HG02885 (cell line): ENCODE measurements around the gene PHOX2A.
"Not testable (repeated sequence)": the region's sequence is repeated elsewhere in the genome, so short reads cannot be mapped to it uniquely, and the experiment has no call there.

Experiments used
- ATAC-seq: cut with Tn5 transposase; IDR thresholded peaks from one replicate; pipeline ENCODE4 v1.9.1; 2021; ENCODE audit warnings: mild to moderate bottlenecking; ENCODE audit not compliant: unreplicated experiment, poor library complexity

Gene PHOX2A

GRCh38 chr11:72224564-72225410 lies 19.2 kb downstream of the PHOX2A start, which contains the start of gene INPPL1:
Gene INPPL1 (plus strand): TSS chr11:72224767. CDS start chr11:72224985, 218 bp downstream.
- no peak for ATAC-seq

DNA sequence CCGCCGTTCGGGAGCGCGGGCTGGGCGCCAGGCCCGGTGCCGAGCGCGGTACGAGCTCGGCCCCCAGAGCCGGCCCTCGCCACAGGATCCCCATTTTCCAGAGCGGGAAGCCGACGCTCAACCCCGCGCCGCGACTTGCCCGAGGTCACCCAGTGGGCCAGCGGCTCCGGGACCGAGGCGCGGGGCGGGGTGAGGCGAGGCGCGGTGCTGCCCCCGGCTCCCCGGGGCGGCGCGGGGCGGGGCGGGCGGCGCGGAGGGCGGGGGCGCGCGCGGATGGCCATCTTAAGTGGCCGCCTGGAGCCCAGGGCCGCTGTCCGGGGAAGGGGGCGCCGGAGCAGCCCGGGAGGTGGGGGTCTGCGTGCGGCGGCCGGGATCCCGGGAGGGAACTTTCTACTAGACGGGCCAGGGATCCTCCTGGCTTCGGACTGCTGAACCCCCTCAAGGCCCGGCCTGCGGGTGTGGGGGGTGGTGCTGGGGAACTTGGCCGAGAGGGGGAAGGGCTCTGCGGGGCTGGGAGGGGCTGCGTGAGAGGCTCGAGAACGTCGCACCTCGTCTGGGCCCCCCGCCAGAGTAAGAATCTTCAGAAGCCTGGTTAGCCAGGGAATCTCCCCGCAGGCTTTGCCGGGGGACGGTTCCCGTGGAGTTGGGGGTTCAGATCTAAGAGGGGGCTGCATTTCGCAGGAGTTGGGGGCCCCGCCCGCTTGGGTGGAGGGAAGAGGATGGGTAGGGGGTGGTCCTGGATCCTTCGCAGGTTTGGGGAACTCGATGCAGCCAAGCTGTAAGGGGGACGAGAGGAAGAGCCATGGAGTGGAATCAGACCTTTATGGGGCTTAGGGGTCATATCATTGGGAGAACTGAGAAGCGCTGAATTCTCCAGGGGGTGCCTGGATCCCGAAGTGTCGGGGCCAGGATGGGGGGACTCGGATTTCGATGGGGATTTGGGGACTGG lies 20.1 kb downstream of the PHOX2A start:
- peak; percentile 57 for ATAC-seq

DNA sequence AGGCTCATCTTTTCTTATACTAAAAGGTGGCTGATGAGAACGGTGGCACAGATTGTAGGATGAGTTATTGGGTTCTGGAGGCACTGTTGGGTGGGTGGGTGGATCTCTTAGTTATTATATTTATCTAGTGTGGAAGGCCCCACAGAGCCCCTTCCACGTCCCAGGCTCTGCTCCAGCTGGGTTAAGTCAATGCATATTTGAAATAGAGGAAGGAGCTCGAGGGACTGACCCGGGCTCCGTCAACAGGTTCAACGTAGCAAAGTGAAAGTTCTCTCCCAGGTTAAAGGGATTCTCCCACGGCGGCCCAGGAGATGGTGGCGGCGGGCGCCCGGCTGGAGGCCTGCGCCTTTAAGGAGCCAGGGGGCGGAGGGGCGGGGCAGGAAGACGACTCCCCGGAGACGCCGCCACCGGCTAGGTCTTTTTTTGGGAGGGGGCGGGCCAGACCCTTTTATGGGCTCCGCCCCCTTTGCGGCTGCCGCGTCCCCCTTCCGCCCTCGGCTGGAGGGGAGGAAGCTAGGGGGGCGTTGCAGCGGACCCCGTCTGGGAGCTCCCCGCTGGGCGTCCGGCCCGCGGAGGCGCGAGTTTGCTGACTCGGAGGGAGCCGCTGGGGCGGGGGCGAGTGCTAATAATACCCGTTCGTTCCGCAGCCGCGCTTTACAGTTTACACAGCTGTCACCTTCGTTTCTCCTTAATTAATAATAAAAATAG lies 20.9 kb downstream of the PHOX2A start:
- peak; percentile 71 for ATAC-seq

DNA sequence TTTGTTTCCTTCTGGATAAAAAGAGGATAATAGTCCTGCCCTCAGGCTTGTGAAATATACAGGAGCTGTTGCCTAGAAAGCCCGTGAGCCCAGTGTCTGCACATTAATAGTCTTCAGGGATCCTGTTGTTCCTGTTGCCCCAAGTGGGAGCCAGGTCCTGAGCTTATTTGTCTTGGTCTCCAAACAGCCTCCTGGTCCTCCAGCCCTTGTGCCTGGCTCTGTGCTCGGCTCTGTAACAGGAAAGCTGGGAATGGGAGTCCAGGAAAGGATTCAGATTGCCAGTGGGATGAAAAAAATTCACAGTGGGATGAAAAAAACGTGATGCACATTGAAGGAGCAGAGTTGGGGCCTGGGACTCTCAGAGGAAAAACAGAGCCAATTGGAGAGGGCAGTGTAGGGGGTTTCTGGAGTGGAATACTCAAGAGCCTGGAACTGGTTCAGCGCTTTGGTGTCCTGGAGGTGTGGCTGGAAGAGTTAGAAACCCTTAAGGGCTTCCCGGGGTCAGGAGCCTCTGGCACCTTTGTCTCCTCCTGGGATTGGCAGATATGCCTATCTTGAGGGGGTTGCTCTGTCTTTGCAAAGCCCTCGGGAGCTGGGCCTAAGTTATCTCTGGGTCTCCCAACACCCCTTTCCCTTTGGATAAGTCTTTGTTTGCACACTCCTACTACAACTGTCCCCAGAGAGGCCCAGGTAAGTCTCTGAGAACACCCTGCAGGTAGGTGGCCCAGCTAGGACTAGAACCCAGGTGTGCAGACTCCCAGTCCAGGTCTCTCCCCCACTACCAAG lies 21.7 kb downstream of the PHOX2A start:
- no peak for ATAC-seq

DNA sequence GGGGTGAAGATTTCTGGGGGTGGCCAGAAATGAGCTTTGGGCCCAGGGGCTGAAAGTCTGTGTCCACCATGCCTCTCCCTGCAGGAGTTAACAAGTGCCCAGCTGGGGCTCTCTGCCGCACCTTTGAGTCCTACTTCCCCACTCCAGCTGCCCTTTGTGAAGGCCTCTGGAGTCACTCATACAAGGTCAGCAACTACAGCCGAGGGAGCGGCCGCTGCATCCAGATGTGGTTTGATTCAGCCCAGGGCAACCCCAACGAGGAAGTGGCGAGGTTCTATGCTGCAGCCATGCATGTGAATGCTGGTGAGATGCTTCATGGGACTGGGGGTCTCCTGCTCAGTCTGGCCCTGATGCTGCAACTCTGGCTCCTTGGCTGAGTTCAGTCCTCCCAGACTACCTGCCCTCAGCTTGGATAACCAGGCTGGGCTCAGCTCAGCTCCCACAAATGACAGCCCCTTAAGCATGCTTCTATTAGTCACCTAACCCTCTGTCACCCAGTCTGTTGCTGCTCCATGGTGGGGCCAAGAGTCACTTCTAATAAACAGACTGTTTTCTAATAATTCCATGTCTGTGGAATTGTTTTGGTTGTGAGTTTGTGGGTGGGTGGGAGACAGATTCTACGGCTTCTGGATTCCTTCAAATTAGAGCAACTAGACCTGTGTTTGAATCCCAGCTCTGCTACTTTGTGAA lies 22.4 kb downstream of the PHOX2A start:
- ATAC-seq, result no peak

DNA sequence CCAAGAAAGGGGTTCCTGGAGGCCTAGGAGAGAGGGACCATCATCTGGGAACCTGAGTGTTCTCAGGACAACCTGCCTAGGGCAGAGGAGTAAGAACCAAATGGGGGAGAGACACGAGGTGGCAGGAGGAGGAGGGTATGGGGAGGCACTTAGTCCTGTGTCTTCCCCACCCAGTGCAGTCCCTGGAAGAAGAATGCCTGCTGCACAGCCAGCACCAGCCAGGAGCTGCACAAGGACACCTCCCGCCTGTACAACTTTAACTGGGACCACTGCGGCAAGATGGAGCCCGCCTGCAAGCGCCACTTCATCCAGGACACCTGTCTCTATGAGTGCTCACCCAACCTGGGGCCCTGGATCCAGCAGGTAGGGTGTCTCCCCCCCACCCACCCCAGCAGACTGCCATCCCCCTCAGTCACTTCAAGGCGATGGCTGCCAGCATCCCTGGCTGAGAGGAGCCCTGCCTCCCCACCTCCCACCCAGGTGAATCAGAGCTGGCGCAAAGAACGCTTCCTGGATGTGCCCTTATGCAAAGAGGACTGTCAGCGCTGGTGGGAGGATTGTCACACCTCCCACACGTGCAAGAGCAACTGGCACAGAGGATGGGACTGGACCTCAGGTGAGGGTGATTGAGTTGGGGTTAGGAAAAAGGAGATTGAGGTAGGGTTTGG lies 23.1 kb downstream of the PHOX2A start:
- ATAC-seq, result no peak

DNA sequence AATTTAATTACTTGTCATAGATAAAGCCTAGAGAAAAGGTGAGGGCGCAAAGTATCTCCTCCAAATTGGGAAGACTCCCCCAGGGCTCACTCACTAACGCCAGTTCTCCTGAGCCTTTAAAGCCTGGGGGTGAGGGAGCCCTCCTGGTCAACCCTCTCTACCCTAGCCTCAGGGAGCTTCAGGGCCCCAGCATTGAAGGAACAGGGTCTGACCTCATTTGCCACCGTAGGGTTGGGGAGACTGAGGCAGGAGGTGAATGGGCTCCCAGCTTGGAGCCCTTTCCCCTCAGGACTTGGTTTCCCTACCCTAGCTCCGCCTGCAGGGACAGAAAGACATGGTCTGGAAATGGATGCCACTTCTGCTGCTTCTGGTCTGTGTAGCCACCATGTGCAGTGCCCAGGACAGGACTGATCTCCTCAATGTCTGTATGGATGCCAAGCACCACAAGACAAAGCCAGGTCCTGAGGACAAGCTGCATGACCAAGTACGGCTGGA lies 25.7 kb downstream of the PHOX2A start:
- ATAC-seq, result no peak

- no peak for ATAC-seq
Observed at GRCh38 chr11:72217841-72218240, 26.1 kb downstream of the PHOX2A start.

DNA sequence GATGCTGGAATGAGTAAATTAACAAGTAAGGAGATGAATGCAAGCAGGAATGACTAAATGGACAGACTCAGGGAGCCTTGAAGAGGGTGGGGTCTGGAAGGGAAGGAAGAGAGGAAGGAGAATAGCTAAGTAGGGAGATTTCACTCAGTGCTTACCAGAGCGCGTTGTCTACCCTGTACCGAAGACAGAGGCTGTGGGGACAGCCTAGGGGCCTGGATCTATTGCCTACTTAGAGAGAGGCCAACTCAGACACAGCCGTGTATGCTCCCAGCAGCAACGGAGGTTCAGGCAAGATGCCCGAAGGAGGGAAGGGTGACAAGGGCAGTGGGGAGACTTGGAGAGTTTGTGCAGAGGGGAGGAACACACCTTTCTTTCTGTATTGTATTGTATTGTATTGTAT lies 27.3 kb downstream of the PHOX2A start, which contains the start of gene FOLR2:
Gene FOLR2 (plus strand): TSS at position 157 of the 400 bp plus-strand sequence. CDS start 1,791 bp downstream, outside the sequence.
- no peak for ATAC-seq

DNA sequence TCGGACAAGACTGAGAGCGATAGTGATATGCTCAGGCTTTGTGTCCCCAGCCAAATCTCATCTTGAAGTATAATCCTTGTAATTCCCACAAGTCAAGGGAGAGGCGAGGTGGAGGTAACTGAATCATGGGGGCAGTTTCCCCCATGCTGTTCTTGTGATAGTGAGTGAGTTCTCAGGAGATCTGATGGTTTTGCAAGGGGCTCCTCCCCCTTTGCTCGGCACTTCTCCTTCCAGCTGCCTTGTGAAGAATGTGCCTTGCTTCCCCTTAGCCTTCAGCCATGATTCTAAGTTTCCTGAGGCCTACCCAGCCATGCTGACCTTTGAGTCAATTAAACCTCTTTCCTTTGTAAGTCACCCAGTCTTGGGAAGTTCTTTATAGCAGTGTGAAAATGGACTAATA lies 34.9 kb downstream of the PHOX2A start:
- ATAC-seq, result no peak

DNA sequence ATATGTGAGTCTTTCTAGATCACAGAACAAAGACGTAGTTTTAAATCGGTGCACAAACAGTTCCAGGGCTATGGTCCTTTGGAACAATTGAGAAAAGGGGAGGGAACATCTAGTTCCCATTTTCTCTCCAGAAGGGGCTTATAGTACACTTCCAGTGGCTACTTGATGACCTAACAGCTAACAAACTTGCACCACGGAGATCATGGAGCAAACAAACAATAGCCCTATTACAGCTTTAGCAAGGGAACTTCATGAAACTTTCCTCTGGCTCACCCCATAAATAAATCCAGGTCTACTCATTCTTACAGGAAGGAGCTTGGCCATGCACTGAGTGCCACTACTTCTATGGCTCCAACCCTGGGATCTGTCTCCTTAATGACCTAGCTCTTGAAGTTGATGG lies 35.7 kb downstream of the PHOX2A start:
- no peak for ATAC-seq

GRCh38 chr11:72206794-72207193 lies 37.2 kb downstream of the PHOX2A start:
- not testable (repeated sequence) for ATAC-seq

DNA sequence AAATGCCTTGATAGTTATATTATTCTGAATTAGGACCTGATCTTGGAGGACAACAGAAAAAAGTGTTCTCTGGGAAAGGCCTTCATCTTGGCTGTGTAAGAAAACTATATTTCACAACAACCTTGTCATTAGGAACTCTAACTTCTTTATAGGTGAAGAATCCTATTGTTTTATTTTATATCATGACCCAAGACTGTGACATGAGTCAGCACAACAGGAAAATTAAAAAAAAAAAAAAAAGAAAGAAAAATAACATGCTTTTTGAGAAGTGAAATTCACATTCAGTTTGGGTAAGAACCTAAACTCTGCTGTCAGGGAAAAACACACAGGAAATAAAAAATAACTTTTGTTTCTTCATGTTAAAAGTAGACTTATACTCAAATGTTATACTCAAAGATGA lies 39.1 kb downstream of the PHOX2A start:
- ATAC-seq, result no peak

DNA sequence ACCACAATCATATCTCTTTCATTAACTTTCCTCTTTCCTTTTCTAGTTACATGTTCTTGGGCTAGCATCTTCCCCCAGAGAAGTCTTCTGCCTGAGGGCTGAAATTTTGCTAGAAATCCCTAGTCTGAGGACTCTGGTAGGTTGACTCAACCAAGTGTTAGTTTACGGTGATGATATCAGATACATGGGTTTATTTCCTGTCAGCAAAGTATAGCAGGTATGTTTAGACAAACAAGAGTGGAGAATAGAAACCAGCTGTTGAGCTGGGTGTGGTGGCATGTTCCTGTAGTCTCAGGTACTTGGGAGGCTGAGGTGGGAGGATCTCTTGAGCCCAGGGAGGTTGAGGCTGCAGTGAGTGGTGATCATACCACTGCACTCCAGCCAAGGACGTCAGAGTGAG lies 40.8 kb downstream of the PHOX2A start:
- ATAC-seq, result no peak

DNA sequence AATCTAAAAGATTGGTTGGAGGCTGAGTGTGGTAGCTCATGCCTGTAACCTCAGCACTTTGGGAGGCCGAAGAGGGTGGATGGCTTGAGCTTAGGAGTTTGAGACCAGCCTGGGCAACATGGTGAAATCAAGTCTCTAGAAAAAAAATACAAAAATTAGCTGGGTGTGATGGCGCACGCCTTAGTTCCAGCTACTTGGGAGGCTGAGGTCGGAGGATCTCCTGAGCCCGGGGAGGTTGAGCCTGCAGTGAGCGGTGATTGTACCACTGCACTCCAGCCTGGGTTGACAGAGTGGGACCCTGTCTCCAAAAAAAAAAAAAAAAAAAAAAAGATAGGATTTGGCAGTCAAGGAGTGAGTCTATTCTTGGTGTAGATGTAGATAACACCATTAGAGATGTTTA lies 41.4 kb downstream of the PHOX2A start:
- ATAC-seq, result no peak

GRCh38 chr11:72201445-72201844 lies 42.5 kb downstream of the PHOX2A start:
- ATAC-seq, result not testable (repeated sequence)

GRCh38 chr11:72195518-72196270 lies 48.3 kb downstream of the PHOX2A start:
- no peak for ATAC-seq

DNA sequence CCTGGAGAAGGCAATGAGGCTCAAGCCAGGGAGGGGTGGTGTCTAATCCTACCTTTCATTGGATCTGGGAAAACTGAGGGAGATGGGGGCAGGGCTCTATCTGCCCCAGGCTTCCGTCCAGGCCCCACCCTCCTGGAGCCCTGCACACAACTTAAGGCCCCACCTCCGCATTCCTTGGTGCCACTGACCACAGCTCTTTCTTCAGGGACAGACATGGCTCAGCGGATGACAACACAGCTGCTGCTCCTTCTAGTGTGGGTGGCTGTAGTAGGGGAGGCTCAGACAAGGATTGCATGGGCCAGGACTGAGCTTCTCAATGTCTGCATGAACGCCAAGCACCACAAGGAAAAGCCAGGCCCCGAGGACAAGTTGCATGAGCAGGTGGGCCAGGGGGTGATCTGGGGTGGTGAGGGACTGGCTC lies 52.0 kb downstream of the PHOX2A start, which contains the start of gene FOLR1:
Gene FOLR1 (plus strand): TSS at position 180 of the 421 bp plus-strand sequence. CDS start 34 bp downstream, at position 214.
- ATAC-seq, result no peak
